ENCODE measurements around the gene GATA6.

DNA sequence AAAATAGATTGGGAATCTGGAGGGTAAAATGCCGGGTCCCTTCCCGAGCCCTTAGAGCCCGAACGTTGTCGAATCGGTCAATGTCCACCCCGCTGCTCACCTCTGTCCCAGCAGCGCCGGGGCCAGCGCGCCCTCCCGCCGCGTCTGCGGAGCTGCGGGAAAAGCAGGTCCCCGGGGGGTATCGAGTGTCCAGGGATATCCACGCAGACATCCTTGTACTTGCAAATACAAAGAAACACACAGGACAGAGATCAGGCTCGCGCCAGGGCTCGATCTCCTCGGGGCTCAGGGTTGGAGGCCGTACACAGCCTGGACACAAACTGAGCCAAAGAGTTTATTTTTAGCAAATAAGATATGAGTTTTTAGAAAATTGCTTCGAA is 2.3 kb upstream of the GATA6 start:
- TF ChIP-seq, protein P1, sequence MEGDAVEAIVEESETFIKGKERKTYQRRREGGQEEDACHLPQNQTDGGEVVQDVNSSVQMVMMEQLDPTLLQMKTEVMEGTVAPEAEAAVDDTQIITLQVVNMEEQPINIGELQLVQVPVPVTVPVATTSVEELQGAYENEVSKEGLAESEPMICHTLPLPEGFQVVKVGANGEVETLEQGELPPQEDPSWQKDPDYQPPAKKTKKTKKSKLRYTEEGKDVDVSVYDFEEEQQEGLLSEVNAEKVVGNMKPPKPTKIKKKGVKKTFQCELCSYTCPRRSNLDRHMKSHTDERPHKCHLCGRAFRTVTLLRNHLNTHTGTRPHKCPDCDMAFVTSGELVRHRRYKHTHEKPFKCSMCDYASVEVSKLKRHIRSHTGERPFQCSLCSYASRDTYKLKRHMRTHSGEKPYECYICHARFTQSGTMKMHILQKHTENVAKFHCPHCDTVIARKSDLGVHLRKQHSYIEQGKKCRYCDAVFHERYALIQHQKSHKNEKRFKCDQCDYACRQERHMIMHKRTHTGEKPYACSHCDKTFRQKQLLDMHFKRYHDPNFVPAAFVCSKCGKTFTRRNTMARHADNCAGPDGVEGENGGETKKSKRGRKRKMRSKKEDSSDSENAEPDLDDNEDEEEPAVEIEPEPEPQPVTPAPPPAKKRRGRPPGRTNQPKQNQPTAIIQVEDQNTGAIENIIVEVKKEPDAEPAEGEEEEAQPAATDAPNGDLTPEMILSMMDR (IDR thresholded peaks at IDR 0.05): no peak
- TF ChIP-seq EP300 (IDR thresholded peaks at IDR 0.05; ENCODE audit: borderline replicate concordance in 1 of 2, low read depth in 1 of 2, low read length in 1 of 2) (no peak), RFX5 (IDR thresholded peaks at IDR 0.05; ENCODE audit: low read length) (no peak), MEF2A (IDR thresholded peaks at IDR 0.05; ENCODE audit: borderline replicate concordance, low read depth) (no peak), TAF1 (IDR thresholded peaks at IDR 0.05; ENCODE audit: borderline replicate concordance, low read depth, low read length) (no peak), CHD2 (IDR thresholded peaks at IDR 0.05; ENCODE audit: low read length, partially characterized antibody) (no peak), FOXJ3 (CRISPR knock-in tag; IDR thresholded peaks at IDR 0.05) (no peak)
- TF ChIP-seq, protein P2, sequence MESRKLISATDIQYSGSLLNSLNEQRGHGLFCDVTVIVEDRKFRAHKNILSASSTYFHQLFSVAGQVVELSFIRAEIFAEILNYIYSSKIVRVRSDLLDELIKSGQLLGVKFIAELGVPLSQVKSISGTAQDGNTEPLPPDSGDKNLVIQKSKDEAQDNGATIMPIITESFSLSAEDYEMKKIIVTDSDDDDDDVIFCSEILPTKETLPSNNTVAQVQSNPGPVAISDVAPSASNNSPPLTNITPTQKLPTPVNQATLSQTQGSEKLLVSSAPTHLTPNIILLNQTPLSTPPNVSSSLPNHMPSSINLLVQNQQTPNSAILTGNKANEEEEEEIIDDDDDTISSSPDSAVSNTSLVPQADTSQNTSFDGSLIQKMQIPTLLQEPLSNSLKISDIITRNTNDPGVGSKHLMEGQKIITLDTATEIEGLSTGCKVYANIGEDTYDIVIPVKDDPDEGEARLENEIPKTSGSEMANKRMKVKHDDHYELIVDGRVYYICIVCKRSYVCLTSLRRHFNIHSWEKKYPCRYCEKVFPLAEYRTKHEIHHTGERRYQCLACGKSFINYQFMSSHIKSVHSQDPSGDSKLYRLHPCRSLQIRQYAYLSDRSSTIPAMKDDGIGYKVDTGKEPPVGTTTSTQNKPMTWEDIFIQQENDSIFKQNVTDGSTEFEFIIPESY (IDR thresholded peaks at IDR 0.05; ENCODE audit: borderline replicate concordance, low read depth): no peak

Measured in SK-N-SH (cell line).